Lower leg skin (tissue), 3 donors: ENCODE measurements around the gene GALNT14.

Experiments
- POLR2A ChIP-seq, 2 donors: fragments of 450-650 bp; IDR thresholded peaks; one replicate each; pipeline ENCODE4 v1.6.1; 2016 to 2017; ENCODE audit warnings: antibody characterized with exemption in 2 of 2, mild to moderate bottlenecking in 1 of 2, moderate library complexity in 1 of 2
- TF ChIP-seq, protein P1 (sequence below), 3 donors: fragments of 450-650 bp; IDR thresholded peaks; one replicate each; pipeline ENCODE4 v1.5.1; 2016; ENCODE audit warnings: antibody characterized with exemption in 3 of 3, mild to moderate bottlenecking in 3 of 3, moderate library complexity in 2 of 3

DNA sequence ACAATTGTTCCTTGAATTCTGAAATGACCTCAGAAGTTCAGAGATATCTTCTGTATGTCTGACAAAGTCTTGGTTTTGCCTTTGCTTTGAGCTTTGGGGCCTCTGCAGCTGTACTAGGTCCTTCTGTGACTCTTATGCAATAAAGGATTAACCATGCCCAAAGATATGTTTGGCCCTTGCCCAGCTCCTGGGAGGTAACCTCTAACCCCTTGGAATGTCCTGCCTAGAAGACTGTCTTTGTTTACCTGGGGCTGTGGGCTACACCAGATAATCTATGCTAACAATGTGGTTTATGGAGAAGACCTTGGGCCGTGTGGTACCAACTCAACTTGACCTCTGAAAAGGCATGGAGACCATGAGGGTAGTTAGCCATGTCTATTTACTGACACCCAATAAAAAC lies 190.1 kb downstream of the GALNT14 start:
- TF ChIP-seq, protein P1, sequence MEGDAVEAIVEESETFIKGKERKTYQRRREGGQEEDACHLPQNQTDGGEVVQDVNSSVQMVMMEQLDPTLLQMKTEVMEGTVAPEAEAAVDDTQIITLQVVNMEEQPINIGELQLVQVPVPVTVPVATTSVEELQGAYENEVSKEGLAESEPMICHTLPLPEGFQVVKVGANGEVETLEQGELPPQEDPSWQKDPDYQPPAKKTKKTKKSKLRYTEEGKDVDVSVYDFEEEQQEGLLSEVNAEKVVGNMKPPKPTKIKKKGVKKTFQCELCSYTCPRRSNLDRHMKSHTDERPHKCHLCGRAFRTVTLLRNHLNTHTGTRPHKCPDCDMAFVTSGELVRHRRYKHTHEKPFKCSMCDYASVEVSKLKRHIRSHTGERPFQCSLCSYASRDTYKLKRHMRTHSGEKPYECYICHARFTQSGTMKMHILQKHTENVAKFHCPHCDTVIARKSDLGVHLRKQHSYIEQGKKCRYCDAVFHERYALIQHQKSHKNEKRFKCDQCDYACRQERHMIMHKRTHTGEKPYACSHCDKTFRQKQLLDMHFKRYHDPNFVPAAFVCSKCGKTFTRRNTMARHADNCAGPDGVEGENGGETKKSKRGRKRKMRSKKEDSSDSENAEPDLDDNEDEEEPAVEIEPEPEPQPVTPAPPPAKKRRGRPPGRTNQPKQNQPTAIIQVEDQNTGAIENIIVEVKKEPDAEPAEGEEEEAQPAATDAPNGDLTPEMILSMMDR (IDR thresholded peaks at IDR 0.05) = no peak
- TF ChIP-seq POLR2A (IDR thresholded peaks at IDR 0.05) = no peak
